ENCODE results near the gene JSRP1.

- TF ChIP-seq CTCF (IDR thresholded peaks at IDR 0.05) (no peak), POLR2A (IDR thresholded peaks at IDR 0.05) (no peak)
Observed at GRCh38 chr19:2277138-2277537, 20.9 kb upstream of the JSRP1 start.
